Endothelial cell of umbilical vein (primary cell): ENCODE results near the gene PRPF40A. TPM values are rescaled to one million over a fixed set of nuclear protein-coding genes. Genes with fewer than 3 reads are reported as not detected.

Experiments used
- BruUV-seq: library from RNA; stranded (reverse); fragments of 400-500 nt; replicated peaks from 2 replicates; lab custom pipeline; 2021; lab: Mats Ljungman, UMichigan
- CTCF ChIA-PET: fragments of 300-600, 350-600 bp; sonication (Branson Sonifier 250); formaldehyde crosslinking; loops from one replicate; lab custom pipeline; 2021; ENCODE audit warnings: antibody characterized with exemption, inconsistent platforms; lab: Charles Lee
- POLR2A ChIA-PET: fragments of 300-600, 350-600 bp; sonication (Branson Sonifier 250); formaldehyde crosslinking; loops from one replicate; lab custom pipeline; 2021; ENCODE audit warnings: antibody characterized with exemption, inconsistent platforms; lab: Charles Lee
- DNase-seq: peaks from one replicate; pipeline ENCODE4 v3.0.0-alpha.2; 2011; ENCODE audit warnings: low read depth, low spot score
- FAIRE-seq: peaks from 2 replicates; lab custom pipeline; 2011; peaks lifted over from hg19 to GRCh38; lab: Jason Lieb, UNC
- H2AFZ ChIP-seq: 2 replicates; pipeline ENCODE4 v1.6.0; 2012; ENCODE audit warnings: low read depth, low read length, control low read depth, inconsistent platforms
- H3K27ac ChIP-seq: 2 replicates; pipeline ENCODE4 v1.5.1; 2011; ENCODE audit warnings: low read depth, mild to moderate bottlenecking, control low read depth, low read length, moderate library complexity; ENCODE audit not compliant: insufficient read depth
- H3K27me3 ChIP-seq, 2 experiments: 2 replicates each; pipeline versions ENCODE4 v1.6.0 to v1.6.1; 2011; ENCODE audit warnings: low read length in 2 of 2, mixed read lengths in 1 of 2; ENCODE audit not compliant: control insufficient read depth in 2 of 2, insufficient read depth in 2 of 2
- H3K36me3 ChIP-seq, 2 experiments: 2 replicates in 1 of 2; 3 replicates in 1 of 2; pipeline ENCODE4 v1.5.1; 2011; ENCODE audit warnings: low read length in 2 of 2, mild to moderate bottlenecking in 1 of 2, moderate library complexity in 1 of 2; ENCODE audit not compliant: control insufficient read depth in 2 of 2, insufficient read depth in 2 of 2; ENCODE audit errors: extremely low read depth in 1 of 2
- H3K4me1 ChIP-seq: 3 replicates; pipeline ENCODE4 v1.5.1; 2011; ENCODE audit warnings: mild to moderate bottlenecking, low read length; ENCODE audit not compliant: control insufficient read depth, insufficient read depth; ENCODE audit errors: extremely low read depth
- H3K4me2 ChIP-seq: 2 replicates; pipeline ENCODE4 v1.6.1; 2011; ENCODE audit warnings: low read length, control low read depth, mixed read lengths; ENCODE audit not compliant: insufficient read depth
- H3K4me3 ChIP-seq, 3 experiments: fragments of 200-600 bp in 1 of 3; sonication (generic), shearing (Covaris generic) in 1 of 3; replicated peaks in 1 of 3; 2 replicates each; pipeline ENCODE4 v1.5.1; 2011 to 2016; ENCODE audit warnings: control low read depth in 3 of 3, low read length in 3 of 3, mild to moderate bottlenecking in 2 of 3, inconsistent platforms in 1 of 3, low read depth in 1 of 3, moderate library complexity in 1 of 3; ENCODE audit not compliant: insufficient read depth in 1 of 3
- H3K79me2 ChIP-seq: 2 replicates; pipeline ENCODE4 v1.6.0; 2012; ENCODE audit warnings: low read length, inconsistent platforms; ENCODE audit not compliant: control insufficient read depth, insufficient read depth
- H3K9ac ChIP-seq: replicated peaks from 2 replicates; pipeline ENCODE3; 2011; ENCODE audit warnings: low read length, control low read depth; ENCODE audit not compliant: insufficient read depth; ENCODE audit errors: extremely low read depth
- H3K9me1 ChIP-seq: replicated peaks from 3 replicates; pipeline ENCODE4 v1.6.0; 2011; ENCODE audit warnings: mild to moderate bottlenecking, low read length; ENCODE audit not compliant: control insufficient read depth, insufficient read depth; ENCODE audit errors: extremely low read depth
- H3K9me3 ChIP-seq: replicated peaks from 2 replicates; pipeline ENCODE4 v1.5.1; 2012; ENCODE audit warnings: low read length, inconsistent platforms; ENCODE audit not compliant: control insufficient read depth, insufficient read depth
- H4K20me1 ChIP-seq: replicated peaks from 2 replicates; pipeline ENCODE3; 2011; ENCODE audit warnings: mild to moderate bottlenecking, low read length; ENCODE audit not compliant: control insufficient read depth, insufficient read depth; ENCODE audit errors: extremely low read depth
- EZH2 ChIP-seq: IDR thresholded peaks from 2 replicates; pipeline ENCODE4 v1.6.1; 2012; ENCODE audit warnings: borderline replicate concordance, low read depth, mild to moderate bottlenecking, moderate library complexity, low read length, inconsistent platforms; ENCODE audit not compliant: severe bottlenecking
- FOS ChIP-seq: IDR thresholded peaks from 2 replicates; pipeline ENCODE4 v1.6.1; 2011; ENCODE audit warnings: mild to moderate bottlenecking, low read length, moderate library complexity, borderline replicate concordance; ENCODE audit not compliant: insufficient read depth
- GATA2 ChIP-seq: IDR thresholded peaks from 2 replicates; pipeline ENCODE4 v1.7.0; 2011; ENCODE audit warnings: low read depth, mild to moderate bottlenecking, moderate library complexity, mixed read lengths, low read length; ENCODE audit not compliant: insufficient read length, insufficient read depth
- MAX ChIP-seq: IDR thresholded peaks from 2 replicates; pipeline ENCODE4 v1.6.1; 2011; ENCODE audit not compliant: insufficient read depth, insufficient read length
- MYC ChIP-seq: IDR thresholded peaks from one replicate; pipeline ENCODE4 v1.6.1; 2011; ENCODE audit warnings: mild to moderate bottlenecking, low read depth, low read length
- POLR2A ChIP-seq: IDR thresholded peaks from 2 replicates; pipeline ENCODE4 v1.6.1; 2012; ENCODE audit warnings: low read depth, mild to moderate bottlenecking, control low read depth, low read length
- dilution Hi-C: fragments of 300-500 bp; cut with MboI; formaldehyde crosslinking; loops from one replicate; pipeline ENCODE4 v1.15.0; 2019; ENCODE audit warnings: low sequenced_read_pairs; ENCODE audit not compliant: extremely low pct_ligation_motif_present
- intact Hi-C: fragments of 100-400 bp; cut with micrococcal nuclease; formaldehyde crosslinking; loops from one replicate; pipeline ENCODE4 v1.10.0; 2022
- polyA plus RNA-seq, 4 experiments: library from polyadenylated mRNA; depleted of rRNA in 3 of 4; stranded (reverse) in 3 of 4; unstranded in 1 of 4; fragments of >200 nt; gene quantifications; 2 replicates each; pipeline versions ENCODE4 v1.2.1 to v1.2.3, GENCODE V29; 2011 to 2012; ENCODE audit warnings: missing spikeins in 1 of 4
- total RNA-seq: library from RNA; stranded (reverse); gene quantifications from 2 replicates; pipeline ENCODE4 v1.2.3, GENCODE V29; 2021

PRPF40A gene
- total and polyA plus RNA-seq, 2 donors (not counting 3 experiments of a cell fraction or from before 2014, with no cell fraction given) = 58.2 to 123 TPM

- H3K79me2 ChIP-seq = no peaks in the 10 kb centered on the region
- no peak overlapping the region for H3K9ac ChIP-seq
- no peaks in the 10 kb centered on the region for H3K9me3 ChIP-seq
- no peak overlapping the region for H2AFZ ChIP-seq
- no TSS peak for BruUV-seq
- H3K36me3 ChIP-seq = no peaks in the 10 kb centered on the region
- no peak overlapping the region for H3K4me3 ChIP-seq
- H3K9me1 ChIP-seq = no peaks in the 10 kb centered on the region
- no peaks in the 10 kb centered on the region for H4K20me1 ChIP-seq
- FAIRE-seq = no peak
- no peak for TF ChIP-seq MAX
- no peak for TF ChIP-seq GATA2
- no peak for TF ChIP-seq EZH2
- TF ChIP-seq MYC = no peak
- no peak for TF ChIP-seq POLR2A
- TF ChIP-seq FOS = no peak
- no peak overlapping the region for H3K4me2 ChIP-seq
- H3K4me1 ChIP-seq = no peaks in the 10 kb centered on the region
- H3K27ac ChIP-seq = no peak overlapping the region
- ChIA-PET POLR2A (no interaction called here), CTCF (no interaction called here)
- DNase-seq = no peak
- dilution Hi-C loops = no loop called here
- intact Hi-C loops = no loop called here
- no peaks in the 10 kb centered on the region for H3K27me3 ChIP-seq
These were observed 114.5 kb downstream of the PRPF40A start for GRCh38 chr2:152602750-152603149.

Other genes starting within 250 kb of the PRPF40A start
- gene ARL6IP6, start 1.2 kb upstream of the PRPF40A start, total RNA-seq = 34.7 and 36.5 TPM in 2 replicates
- 48.9 and 57.8 TPM in 2 replicates for gene ARL6IP6, start 1.2 kb upstream of the PRPF40A start, polyA plus RNA-seq